ENCODE measurements around the gene MN1. TPM values are rescaled to one million over a fixed set of nuclear protein-coding genes. Genes with fewer than 3 reads are reported as not detected.

MN1 gene
- total RNA-seq, 1 donor: 0.86 TPM

DNA sequence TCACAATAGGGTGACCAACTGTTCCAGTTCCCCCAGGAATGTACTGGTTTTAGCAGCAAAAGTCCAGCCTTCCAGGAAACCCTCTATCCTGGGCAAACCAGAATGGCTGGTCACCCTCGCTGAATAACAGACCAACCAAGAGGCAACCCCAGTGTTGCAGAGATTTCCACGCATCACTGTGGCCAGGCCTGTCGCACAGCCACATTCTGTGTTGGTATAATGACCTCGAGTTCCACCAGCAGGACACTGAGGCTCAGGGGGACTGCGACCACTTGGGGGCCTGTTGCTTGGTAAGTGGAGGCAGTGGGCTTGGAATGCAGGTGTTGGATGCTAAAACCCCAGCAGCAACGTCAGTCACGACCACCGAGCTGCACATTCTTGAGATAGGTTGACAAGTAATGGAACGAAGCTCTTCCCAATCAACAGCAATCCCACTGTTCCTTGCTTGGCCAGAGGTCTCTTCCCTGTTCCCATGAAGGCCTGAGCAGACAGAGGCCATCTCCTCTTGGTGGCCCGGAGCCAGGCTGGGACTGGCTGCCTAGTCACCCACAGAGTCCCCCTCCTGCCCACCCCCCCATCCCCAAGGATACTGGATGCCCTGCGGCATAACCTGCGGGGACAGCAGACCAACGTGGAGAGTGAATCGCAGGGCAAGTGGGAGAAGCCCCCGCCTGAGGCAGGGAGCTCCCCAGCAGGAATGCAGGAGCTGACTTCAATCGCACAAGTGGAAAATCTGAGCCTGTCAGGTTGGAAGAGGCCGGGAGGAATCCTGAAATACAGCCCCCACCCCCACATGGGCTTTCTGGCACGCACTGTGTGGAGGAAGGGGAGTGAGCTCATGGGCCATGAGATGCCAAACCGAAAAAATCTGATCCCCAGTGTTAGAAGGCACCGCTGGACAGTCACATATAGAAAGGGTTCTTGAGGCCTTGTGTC is 43.4 kb upstream of the MN1 start:
- TF ChIP-seq, protein P1, sequence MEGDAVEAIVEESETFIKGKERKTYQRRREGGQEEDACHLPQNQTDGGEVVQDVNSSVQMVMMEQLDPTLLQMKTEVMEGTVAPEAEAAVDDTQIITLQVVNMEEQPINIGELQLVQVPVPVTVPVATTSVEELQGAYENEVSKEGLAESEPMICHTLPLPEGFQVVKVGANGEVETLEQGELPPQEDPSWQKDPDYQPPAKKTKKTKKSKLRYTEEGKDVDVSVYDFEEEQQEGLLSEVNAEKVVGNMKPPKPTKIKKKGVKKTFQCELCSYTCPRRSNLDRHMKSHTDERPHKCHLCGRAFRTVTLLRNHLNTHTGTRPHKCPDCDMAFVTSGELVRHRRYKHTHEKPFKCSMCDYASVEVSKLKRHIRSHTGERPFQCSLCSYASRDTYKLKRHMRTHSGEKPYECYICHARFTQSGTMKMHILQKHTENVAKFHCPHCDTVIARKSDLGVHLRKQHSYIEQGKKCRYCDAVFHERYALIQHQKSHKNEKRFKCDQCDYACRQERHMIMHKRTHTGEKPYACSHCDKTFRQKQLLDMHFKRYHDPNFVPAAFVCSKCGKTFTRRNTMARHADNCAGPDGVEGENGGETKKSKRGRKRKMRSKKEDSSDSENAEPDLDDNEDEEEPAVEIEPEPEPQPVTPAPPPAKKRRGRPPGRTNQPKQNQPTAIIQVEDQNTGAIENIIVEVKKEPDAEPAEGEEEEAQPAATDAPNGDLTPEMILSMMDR (IDR thresholded peaks at IDR 0.05; ENCODE audit: insufficient read depth, low read depth, low read length): no peak
- H3K4me3 ChIP-seq (ENCODE audit: low read depth, low read length): no peak overlapping the region
- DNase-seq (ENCODE audit: low read depth): no peak

DNA sequence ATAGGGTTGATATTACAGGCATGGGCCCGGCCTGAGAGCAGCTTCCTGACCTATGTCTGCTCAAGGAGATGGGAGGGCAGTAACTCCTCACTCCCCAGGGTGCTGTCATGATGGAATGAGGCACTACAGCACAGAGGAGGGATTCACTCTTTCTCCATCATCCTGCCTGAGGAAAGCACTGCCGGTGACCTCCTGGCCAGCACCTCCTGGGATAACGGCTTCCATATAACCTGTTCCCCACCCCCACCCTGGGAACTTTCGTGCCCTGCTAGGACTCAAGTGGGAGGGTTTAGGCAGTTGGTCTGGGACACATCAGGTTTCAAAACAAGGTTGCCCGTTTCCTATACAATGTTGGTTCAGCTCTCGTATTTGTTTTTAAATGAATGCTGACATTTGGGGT is 42.7 kb upstream of the MN1 start:
- H3K4me3 ChIP-seq (ENCODE audit: low read depth, low read length): no peak overlapping the region
- DNase-seq (ENCODE audit: low read depth): no peak
- TF ChIP-seq, protein P1 (IDR thresholded peaks at IDR 0.05; ENCODE audit: insufficient read depth, low read depth, low read length): no peak

DNA sequence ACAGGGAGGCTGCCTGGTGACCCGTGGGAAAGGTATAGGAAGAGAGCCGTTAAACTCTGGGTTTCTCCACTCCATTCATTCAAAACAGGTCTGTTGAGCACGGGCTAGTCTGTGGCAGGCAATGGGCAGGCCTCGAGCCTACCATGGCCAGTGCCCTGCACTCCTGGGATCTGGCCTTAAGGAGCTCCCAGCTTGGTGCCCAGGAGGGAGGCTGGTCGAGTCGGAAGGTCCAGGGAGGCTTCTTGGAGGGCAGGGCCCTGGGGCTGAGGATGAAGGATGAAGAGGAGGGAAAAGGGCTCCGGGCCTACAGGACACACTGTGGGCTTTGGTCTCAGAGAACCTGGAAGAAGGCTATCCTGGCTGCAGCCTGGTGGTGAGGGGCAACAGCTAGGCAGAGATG is 41.9 kb upstream of the MN1 start:
- TF ChIP-seq, protein P1 (IDR thresholded peaks at IDR 0.05; ENCODE audit: insufficient read depth, low read depth, low read length): no peak
- no peak overlapping the region for H3K4me3 ChIP-seq (ENCODE audit: low read depth, low read length)
- DNase-seq (ENCODE audit: low read depth): no peak

DNA sequence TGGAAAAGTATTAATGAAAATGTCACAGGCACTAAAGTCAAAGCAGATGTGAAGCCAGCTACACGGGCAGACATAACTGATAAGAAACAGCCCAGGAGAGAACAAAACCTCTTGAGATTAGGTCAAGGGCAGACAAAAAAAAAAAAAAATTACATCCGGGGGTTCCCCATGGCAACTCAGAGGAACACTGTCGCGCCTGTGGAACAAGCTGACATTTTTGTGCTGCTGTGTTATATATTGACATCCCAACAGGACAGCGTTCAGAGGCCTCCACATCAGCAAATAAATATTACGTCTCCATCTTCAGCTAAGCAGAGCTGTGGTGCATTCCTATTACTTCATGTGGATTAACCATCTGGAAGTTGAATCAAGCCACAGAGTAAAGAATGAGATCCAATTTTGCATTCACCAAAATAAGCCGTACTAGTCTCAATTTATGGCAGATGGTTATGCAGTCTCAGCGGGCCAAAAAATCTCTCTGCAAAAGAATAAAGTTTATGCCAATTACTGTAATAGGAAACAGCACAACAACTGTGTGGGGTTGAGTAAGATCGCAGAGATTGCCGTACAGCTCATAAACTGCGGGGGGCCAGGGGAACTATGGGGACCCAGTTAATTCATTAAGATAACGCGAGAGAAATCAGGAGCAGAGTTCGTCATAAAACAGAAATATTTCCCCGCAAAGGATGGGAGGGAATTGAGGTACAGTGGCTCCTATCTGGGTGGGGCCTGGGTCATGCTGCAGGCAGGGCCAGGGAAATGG is 41.3 kb upstream of the MN1 start:
- TF ChIP-seq, protein P1 (IDR thresholded peaks at IDR 0.05; ENCODE audit: insufficient read depth, low read depth, low read length): no peak
- no peak for DNase-seq (ENCODE audit: low read depth)
- H3K4me3 ChIP-seq (ENCODE audit: low read depth, low read length): no peak overlapping the region

DNA sequence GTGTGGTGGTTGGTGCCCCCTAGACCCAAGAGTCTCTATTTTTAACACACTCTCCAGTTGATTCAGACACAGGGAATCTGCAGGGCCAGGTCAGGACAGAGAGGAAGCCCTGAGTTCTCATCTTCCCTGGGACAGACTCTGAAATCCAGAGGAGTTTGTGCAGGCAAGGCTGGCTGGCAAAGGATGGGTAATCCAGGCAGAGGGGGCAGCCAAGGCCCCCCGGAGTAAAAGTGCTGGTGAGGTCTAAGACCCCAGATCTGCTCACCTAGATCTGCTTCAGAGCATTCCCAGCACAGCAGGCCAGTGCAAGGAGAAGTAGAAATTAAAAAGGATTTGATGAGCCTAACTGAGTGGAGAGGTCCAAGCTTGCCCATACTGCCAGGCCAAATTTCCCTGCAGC is 40.6 kb upstream of the MN1 start:
- no peak for DNase-seq (ENCODE audit: low read depth)
- TF ChIP-seq, protein P1 (IDR thresholded peaks at IDR 0.05; ENCODE audit: insufficient read depth, low read depth, low read length): no peak
- no peak overlapping the region for H3K4me3 ChIP-seq (ENCODE audit: low read depth, low read length)

DNA sequence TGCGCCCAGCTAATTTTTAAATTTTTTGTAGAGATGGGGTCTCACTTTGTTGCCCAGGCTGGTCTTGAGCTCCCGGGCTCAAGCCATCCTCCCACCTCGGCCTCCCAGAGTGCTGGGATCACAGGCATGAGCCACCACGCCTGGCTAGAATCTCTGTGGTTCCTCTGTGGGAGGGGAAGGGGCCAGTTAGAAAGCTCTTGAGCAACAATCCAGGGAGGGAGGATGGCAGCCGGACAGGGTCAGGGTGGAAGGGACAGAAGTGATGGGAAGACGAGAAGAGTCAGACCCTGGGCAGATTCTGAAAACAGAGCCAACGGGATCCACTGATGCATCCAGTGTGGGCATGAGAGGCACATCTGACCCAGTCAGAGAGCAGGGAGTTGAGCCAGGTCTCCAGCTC is 38.9 kb upstream of the MN1 start:
- DNase-seq (ENCODE audit: low read depth): no peak
- TF ChIP-seq, protein P1 (IDR thresholded peaks at IDR 0.05; ENCODE audit: insufficient read depth, low read depth, low read length): no peak
- no peak overlapping the region for H3K4me3 ChIP-seq (ENCODE audit: low read depth, low read length)

Measured in fibroblast of villous mesenchyme (primary cell).